IPS-11a (cell line): ENCODE measurements around the gene MIA.
"Not testable (repeated sequence)": the region's sequence is repeated elsewhere in the genome, so short reads cannot be mapped to it uniquely, and the experiment has no call there.

Experiments
- H3K4me3 ChIP-seq: one replicate; pipeline ENCODE4 v1.5.1; 2013; ENCODE audit warnings: low read depth, low read length, control low read depth

MIA gene

DNA sequence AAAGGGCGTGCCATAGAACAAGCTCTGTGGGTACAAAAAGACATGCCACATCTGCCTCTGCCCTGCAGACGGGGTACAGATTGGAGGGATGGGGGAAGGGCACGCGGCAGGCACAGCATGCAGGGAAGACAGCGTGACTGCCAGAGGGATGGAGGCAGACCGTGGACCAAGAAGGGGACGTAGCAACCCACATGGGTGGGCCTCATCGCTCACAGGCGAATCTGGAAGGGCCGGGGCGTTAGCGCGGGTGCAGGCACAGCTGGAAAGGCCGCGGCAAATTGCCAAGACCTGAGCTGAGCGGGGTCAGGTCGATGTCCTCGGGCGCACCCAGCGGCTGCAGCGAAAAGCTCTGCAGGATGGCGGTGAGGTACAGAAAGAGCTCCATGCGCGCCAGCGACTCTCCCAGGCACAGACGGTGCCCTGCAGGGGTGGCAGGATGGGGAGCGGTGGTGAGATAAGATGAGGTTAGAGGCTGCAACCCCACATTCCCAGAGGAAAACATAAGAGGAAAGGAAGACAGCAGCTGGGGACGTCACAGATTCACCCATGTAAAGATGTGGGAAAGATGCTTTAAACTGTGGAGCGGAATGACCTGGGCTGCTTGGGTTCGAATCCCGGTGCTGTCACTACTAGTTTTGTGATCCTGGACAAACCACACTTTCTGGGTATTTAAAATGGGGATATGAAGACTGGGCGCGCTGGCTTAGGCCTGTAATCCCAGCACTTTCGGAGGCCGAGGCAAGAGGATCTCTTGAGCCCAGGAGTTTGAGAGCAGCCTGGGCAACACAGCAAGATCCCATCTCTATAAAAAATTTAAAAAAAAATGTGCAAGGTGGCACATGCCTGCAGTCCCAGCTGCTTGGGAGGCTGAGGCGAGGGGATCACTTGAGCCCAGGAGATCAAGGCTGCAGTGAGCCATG is 43.4 kb downstream of the MIA start:
- H3K4me3 ChIP-seq = not testable (repeated sequence)

DNA sequence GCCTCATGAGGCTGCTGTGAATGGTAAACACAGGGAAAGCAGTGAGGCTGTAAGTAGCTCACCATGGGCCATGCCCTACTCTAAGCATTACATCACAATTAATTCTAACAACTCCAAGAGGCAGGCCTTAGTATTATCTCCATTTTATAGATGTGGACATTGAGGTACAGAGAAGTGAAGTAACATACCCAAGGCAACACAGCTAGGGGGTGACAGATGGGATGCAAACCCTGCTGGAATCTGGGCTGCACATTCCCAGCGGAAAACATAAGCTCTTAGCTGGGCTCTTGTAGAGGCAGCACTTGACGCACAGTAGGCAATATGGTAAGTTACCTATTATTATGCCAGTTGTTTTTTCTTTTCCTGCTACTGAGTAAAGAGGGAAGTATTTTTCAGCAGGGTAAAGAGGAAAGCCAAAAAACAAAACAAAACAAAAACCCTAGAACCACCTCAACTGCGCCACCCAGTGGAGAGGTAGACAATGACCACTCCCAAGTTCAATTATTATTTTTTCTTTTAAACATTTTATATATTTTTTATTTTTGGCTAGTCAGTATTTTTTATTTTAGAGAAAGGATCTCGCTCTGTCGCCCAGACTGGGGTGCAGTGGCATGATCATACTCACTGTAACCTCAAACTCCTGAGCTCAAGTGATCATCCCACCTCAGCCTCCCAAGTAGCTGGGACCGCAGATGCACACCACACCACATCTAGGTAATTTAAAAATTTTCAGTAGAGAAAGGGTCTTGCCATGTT is 44.3 kb downstream of the MIA start:
- not testable (repeated sequence) for H3K4me3 ChIP-seq

DNA sequence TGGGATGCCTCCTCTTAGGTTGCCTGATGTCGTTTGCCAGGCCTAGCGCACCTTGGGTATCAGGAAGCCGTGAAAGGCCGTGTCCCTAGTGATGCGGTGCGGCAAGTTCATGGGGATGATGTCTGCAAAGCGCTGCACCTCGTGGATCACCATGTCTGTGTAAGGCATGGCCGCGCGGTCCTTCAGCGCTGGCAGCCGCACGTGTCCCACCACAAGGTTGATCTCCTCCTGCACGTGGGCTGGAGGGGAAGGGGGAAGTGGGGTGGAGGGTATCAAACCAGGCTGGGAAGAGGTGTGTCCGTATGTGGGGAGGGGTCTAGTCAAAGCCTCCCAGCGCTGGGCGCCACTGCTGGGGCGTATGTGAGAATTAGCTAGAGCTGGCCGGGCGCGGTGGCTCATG is 46.8 kb downstream of the MIA start:
- no peak overlapping the region for H3K4me3 ChIP-seq

DNA sequence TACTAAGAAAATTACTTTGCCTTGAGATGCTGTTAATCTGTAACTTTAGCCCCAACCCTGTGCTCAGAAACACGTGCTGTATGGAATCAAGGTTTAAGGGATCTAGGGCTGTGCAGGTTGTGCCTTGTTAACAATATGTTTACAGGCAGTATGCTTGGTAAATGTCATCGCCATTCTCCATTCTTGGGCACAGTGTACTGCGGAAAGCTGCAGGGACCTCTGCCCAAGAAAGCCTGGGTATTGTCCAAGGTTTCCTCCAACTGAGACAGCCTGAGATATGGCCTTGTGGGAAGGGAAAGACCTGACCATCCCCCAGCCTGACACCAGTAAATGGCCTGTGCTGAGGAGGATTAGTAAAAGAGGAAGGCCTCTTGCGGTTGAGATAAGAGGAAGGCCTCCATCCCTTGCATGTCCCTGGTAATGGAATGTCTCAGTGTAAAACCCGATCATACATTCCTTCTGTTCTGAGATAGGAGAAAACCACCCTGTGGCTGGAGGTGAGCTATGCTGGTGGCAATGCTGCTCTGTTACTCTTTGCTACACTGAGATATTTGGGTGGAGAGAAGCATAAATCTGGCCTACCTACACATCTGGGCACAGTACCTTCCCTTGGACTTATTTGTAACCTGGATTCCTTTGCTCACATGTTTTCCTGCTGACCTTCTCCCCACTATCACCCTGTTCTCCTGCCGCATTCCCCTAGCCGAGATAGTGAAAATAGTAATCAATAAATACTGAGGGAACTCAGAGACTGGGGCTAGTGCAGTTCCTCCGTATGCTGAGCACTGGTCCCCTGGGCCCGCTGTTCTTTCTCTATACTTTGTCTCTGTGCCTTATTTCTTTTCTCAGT is 47.6 kb downstream of the MIA start:
- not testable (repeated sequence) for H3K4me3 ChIP-seq

DNA sequence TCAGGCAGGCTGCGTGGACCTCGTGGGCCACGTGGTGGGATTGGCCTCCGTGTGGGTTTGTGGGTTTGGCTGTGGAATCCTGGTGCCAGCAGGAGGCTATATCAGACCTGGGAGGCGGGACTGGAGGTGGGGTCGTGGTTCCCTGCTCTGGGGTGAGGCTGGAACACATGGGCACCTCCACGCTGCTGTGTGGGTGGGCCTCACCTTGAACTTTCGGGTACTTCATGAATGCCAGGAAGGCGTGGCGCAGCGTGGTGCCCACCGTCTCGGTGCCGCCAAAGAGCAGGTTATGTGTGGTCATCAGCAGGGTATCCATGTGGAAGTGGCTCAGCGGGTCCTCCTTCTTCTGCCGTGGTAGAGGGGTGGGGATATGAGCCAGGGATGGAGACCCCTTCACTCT is 49.6 kb downstream of the MIA start:
- not testable (repeated sequence) for H3K4me3 ChIP-seq

DNA sequence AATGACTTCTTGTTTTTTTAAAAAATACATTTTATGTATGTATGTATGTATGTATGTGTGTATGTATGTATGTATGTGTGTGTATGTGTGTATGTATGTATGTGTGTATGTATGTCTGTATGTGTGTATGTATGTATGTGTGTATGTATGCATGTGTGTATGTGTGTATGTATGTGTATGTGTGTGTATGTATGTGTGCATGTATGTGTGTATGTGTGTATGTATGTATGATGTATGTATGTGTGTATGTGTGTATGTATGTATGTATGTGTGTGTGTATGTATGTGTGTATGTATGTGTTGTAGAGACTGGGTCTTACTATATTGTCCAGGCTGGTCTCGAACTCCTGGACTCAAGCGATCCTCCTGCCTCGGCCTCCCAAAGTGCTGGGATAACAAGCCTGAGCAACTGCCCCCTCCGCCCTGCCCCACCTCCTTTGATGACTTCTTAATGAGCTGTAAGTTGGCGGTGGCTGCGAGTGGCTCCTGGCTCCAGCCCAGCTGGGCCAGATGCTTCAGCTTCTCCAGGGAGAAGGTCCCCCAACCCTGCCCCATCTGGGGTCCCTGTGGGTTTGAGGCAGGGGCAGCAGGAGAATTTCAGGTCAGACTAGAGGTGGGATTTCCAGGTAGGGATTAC is 50.3 kb downstream of the MIA start:
- not testable (repeated sequence) for H3K4me3 ChIP-seq

DNA sequence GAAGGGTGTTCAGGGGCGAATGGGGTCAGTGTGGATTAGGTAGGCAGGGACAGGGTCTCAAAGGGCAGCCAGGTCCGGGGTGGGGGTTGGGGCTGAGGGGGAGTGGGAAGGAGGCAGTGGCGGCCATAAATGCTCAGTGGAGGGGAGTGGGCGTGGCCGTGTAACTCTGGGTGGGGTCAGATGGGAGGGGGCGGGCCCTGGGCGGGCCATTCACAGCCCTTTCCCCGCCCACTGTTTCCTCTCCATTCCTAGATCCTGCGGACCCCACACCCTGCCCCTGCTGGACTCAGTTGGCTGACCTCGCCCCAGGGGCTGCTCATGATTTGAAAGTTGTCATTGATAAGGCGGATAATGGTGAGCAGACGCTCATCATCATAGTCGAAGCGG is 51.0 kb downstream of the MIA start:
- H3K4me3 ChIP-seq = not testable (repeated sequence)

DNA sequence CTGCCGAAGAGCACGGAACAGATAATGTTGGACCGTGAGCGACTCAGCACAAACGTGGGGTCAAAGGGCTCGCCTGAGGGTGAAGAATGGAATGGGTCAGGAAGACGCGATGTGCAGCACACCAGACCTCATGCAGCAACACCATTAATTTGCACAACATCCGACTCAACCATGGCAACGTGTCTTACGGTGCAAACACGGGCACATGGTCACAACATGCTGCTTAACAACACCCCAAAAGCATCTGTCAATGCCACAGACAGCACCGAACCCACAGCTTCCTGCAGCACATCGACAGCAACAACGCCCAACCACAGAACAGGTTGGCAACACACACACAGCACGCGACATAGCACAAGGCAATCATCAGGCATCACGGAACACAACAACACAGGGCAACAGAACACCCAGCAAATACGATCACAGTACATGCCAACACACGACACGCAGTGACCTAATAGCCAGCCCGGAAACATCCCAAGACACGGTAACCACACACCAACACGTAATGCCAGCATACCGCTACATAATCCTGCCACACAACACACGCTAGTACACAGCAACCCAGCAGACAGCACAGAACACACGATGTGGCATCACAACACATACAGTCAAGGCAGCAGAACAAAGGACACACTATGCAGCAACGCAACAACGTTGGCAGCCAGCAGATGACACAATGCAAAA is 51.5 kb downstream of the MIA start:
- not testable (repeated sequence) for H3K4me3 ChIP-seq
